Activated naive CD8-positive, alpha-beta T cell treated with anti-CD3 and anti-CD28 coated beads, Interleukin-2, amount 10 ng/mL, durations not matched to agents 7 days and 5 days (primary cell): Measurements from ENCODE around the gene SLC38A8. TPM values are rescaled to one million over a fixed set of nuclear protein-coding genes. Genes with fewer than 3 reads are reported as not detected.

Source experiments
- ATAC-seq: fragments of 150-1000 bp; cut with Tn5 transposase; one replicate; pipeline ENCODE4 v1.10.0; 2021; ENCODE audit warnings: low read depth, moderate library complexity
- POLR2A ChIA-PET: fragments of 350-600 bp; sonication (Branson Sonifier 250); formaldehyde crosslinking; loops from one replicate; lab custom pipeline; 2021; ENCODE audit warnings: antibody characterized with exemption; lab: Charles Lee
- DNase-seq: peaks from one replicate; pipeline ENCODE4 v3.0.0; 2021
- H3K27ac Mint-ChIP-seq: one replicate; pipeline ENCODE4 v1.8.0; 2022; ENCODE audit warnings: mild to moderate bottlenecking, mixed read lengths
- H3K27me3 Mint-ChIP-seq: one replicate; pipeline ENCODE4 v1.8.0; 2022; ENCODE audit warnings: mild to moderate bottlenecking, moderate library complexity, mixed read lengths
- H3K36me3 Mint-ChIP-seq: one replicate; pipeline ENCODE4 v1.8.0; 2021; ENCODE audit warnings: mild to moderate bottlenecking, mixed read lengths
- H3K4me1 Mint-ChIP-seq: one replicate; pipeline ENCODE4 v1.8.0; 2021; ENCODE audit warnings: mixed read lengths
- H3K4me3 Mint-ChIP-seq: one replicate; pipeline ENCODE4 v1.8.0; 2022; ENCODE audit warnings: mild to moderate bottlenecking, moderate library complexity, mixed read lengths
- H3K9me3 Mint-ChIP-seq: one replicate; pipeline ENCODE4 v1.8.0; 2021; ENCODE audit warnings: mixed read lengths
- total RNA-seq, 2 experiments: library from RNA; stranded (reverse); gene quantifications; one replicate each; pipeline ENCODE4 v1.2.3, GENCODE V29; 2021

SLC38A8 gene
- total RNA-seq, 2 experiments from 2014 or later, result not detected

DNA sequence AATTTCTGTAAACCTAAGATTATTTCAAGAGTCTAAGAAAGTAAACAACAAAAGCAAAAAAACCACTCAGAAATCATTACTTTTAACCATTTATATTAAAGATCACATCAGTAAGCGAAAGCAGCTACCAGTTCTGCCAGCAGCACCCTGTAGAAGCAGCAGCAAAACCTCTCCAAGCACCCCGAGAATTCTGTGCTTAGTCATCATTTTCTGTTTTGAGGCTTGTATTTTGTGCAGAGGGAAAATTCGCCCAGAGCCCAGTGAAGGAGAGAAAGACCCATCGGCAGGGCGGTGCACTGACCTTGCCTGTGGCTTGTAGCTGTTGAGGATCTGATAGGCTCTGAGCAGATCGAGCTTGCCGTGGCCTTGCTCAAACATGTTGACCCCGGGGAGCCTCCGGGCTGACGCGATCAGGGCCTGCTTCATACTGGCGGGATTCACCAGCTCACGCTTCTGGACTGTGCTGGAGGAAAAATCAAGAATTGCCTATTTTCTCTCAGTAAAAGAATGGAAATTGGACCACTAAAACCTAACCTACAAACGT lies 38.9 kb upstream of the SLC38A8 start:
- peaks cover 15% of the 10 kb centered on the region for H3K4me1 Mint-ChIP-seq
- no peaks in the 10 kb centered on the region for H3K27me3 Mint-ChIP-seq
- POLR2A ChIA-PET, result no interaction called here
- ATAC-seq (no peak), DNase-seq (no peak)
- H3K27ac Mint-ChIP-seq, result no peak overlapping the region
- no peaks in the 10 kb centered on the region for H3K9me3 Mint-ChIP-seq
- peaks cover 11% of the 10 kb centered on the region for H3K36me3 Mint-ChIP-seq
- no peak overlapping the region for H3K4me3 Mint-ChIP-seq

DNA sequence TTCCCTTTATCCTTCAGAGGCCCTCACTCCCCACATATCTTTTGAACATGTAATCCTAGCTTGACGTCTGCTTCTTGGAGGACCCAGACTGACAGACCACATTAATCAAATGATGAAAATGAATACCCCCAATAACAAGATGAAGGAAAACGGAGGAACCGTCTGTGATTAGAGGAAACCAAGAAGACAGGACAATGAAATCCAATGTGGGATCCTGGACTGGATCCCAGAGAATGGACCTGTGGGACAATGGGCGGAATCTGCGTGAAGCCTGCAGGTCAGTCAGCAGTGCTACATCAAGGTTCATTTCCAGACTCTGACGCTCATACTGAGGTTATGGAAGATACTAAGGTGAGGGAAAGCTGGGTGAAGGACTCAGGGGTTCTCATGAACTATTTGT lies 38.2 kb upstream of the SLC38A8 start:
- peaks cover 9% of the 10 kb centered on the region for H3K4me1 Mint-ChIP-seq
- no peak overlapping the region for H3K27ac Mint-ChIP-seq
- peaks cover 5% of the 10 kb centered on the region for H3K36me3 Mint-ChIP-seq
- H3K4me3 Mint-ChIP-seq, result no peak overlapping the region
- no peaks in the 10 kb centered on the region for H3K27me3 Mint-ChIP-seq
- H3K9me3 Mint-ChIP-seq, result no peaks in the 10 kb centered on the region
- DNase-seq (no peak), ATAC-seq (no peak)
- POLR2A ChIA-PET, result no interaction called here

DNA sequence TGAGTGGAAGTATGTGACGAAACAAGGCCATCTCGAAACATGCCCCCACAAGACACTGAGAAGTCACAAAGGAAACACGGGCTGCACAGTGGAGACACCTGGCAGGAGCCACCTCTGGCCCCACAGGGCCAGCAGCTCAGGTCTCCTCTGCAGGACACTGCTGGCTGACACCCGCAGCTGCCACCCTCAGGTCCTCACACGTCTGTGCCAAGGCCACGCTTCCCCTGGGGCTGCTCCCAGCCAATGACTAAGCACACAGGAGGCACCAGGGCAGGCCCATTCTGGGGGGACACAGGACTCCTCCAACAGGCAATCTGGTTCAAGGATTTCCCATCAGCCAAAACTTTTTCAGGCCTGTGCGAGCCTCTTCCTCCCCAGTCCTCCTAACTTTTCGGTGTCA lies 37.8 kb upstream of the SLC38A8 start:
- ATAC-seq (no peak), DNase-seq (no peak)
- Mint-ChIP-seq H3K36me3 (peaks cover 6% of the 10 kb centered on the region), H3K27ac (no peak overlapping the region), H3K4me1 (peaks cover 7% of the 10 kb centered on the region), H3K9me3 (no peaks in the 10 kb centered on the region), H3K27me3 (no peaks in the 10 kb centered on the region), H3K4me3 (no peak overlapping the region)
- POLR2A ChIA-PET, result no interaction called here

DNA sequence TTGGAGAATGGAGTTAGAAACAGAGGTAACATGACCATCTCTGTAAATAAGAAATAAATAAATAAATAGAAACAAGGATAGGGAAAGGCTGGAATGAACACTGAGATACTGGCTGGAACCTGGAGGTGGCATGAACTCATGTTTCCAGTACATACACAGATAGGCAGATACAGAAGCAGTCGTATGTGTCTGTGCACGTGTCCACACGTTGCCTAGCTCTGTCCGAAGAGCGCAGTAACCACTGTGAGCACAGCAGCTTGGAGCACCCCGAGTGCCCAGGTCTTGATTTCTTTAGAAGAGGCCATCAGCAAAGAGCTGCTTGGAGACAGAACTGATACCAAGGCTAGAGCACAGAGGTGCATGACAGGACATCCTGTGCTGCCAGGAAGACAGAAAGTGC lies 37.1 kb upstream of the SLC38A8 start:
- Mint-ChIP-seq H3K27me3 (no peaks in the 10 kb centered on the region), H3K4me1 (peaks cover 1% of the 10 kb centered on the region), H3K27ac (no peak overlapping the region), H3K9me3 (no peaks in the 10 kb centered on the region), H3K36me3 (peaks cover 6% of the 10 kb centered on the region), H3K4me3 (no peak overlapping the region)
- DNase-seq (no peak), ATAC-seq (no peak)
- POLR2A ChIA-PET, result no interaction called here

GRCh38 chr16:84075376-84075775 lies 32.8 kb upstream of the SLC38A8 start:
- DNase-seq (no peak), ATAC-seq (no peak)
- H3K4me3 Mint-ChIP-seq, result no peak overlapping the region
- no peaks in the 10 kb centered on the region for H3K9me3 Mint-ChIP-seq
- POLR2A ChIA-PET, result no interaction called here
- H3K27me3 Mint-ChIP-seq, result no peaks in the 10 kb centered on the region
- no peak overlapping the region for H3K27ac Mint-ChIP-seq
- peaks cover 11% of the 10 kb centered on the region for H3K36me3 Mint-ChIP-seq
- H3K4me1 Mint-ChIP-seq, result peaks cover 1% of the 10 kb centered on the region

- no peak for DNase-seq
- POLR2A ChIA-PET, result interaction anchor here (1.6 kb wide), 1 partner anchor 43 kb away, joined by 4 read pairs; no protein-coding TSS in a partner anchor
- Mint-ChIP-seq H3K4me3 (no peak overlapping the region), H3K27ac (no peak overlapping the region), H3K4me1 (peaks cover 1% of the 10 kb centered on the region), H3K27me3 (no peaks in the 10 kb centered on the region), H3K9me3 (no peaks in the 10 kb centered on the region), H3K36me3 (peaks cover 11% of the 10 kb centered on the region)
- no peak for ATAC-seq
Measured at GRCh38 chr16:84074721-84075120, 32.1 kb upstream of the SLC38A8 start.

DNA sequence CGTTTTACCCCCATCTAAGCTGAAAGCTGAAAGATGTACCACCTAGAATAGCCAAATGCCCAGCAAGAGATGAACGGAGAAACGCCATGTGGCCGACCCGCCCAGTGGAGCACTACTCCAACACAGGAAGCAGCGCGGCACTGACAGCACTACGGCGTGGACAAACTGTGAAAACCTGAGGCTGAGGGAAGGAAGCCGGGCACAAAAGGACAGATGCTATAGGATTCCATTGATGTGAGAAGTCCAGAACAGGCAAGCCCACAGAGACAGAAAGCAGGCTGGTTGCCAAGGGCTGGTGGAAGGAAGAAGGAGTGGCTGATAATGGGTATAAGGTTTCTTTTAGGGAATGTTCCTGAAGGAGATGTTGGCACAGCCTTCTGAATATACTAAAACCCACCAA lies 29.4 kb upstream of the SLC38A8 start:
- Mint-ChIP-seq H3K9me3 (no peaks in the 10 kb centered on the region), H3K27me3 (no peaks in the 10 kb centered on the region), H3K27ac (no peak overlapping the region), H3K36me3 (peaks cover 15% of the 10 kb centered on the region), H3K4me3 (no peak overlapping the region), H3K4me1 (peaks cover 3% of the 10 kb centered on the region)
- ATAC-seq (no peak), DNase-seq (no peak)
- POLR2A ChIA-PET, result no interaction called here

GRCh38 chr16:84071121-84071520 lies 28.5 kb upstream of the SLC38A8 start:
- Mint-ChIP-seq H3K9me3 (no peaks in the 10 kb centered on the region), H3K4me1 (peaks cover 3% of the 10 kb centered on the region), H3K27me3 (no peaks in the 10 kb centered on the region), H3K27ac (no peak overlapping the region), H3K36me3 (peaks cover 15% of the 10 kb centered on the region), H3K4me3 (no peak overlapping the region)
- ATAC-seq (no peak), DNase-seq (no peak)
- POLR2A ChIA-PET, result no interaction called here

DNA sequence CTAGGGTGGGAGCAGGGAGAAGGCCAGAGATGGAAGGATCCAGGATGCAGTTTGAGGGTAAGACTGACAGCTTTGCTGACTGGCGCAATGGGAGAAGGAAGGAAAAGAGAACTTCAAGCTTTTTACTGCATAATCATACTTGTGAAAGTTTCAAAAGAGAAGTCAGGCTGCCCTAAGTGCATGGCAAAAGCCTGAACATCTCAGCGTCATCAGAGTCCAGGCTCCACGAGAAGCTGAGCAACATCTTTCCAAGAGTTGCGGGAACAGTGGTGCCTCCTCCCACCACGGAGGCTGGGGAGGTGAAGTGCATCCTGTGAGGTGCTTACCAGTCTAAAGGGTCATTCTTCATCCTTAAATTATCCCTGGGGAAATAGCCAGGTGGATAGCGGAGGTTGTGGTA lies 26.9 kb upstream of the SLC38A8 start:
- H3K27me3 Mint-ChIP-seq, result no peaks in the 10 kb centered on the region
- POLR2A ChIA-PET, result no interaction called here
- H3K4me3 Mint-ChIP-seq, result no peak overlapping the region
- H3K27ac Mint-ChIP-seq, result no peak overlapping the region
- no peaks in the 10 kb centered on the region for H3K9me3 Mint-ChIP-seq
- DNase-seq (no peak), ATAC-seq (no peak)
- peaks cover 3% of the 10 kb centered on the region for H3K4me1 Mint-ChIP-seq
- H3K36me3 Mint-ChIP-seq, result peaks cover 14% of the 10 kb centered on the region

GRCh38 chr16:84068783-84069462 lies 26.3 kb upstream of the SLC38A8 start:
- H3K9me3 Mint-ChIP-seq, result no peaks in the 10 kb centered on the region
- H3K27me3 Mint-ChIP-seq, result no peaks in the 10 kb centered on the region
- POLR2A ChIA-PET, result no interaction called here
- H3K4me1 Mint-ChIP-seq, result peaks cover 3% of the 10 kb centered on the region
- no peak for ATAC-seq
- no peak overlapping the region for H3K27ac Mint-ChIP-seq
- DNase-seq, result no peak
- no peak overlapping the region for H3K4me3 Mint-ChIP-seq
- peaks cover 14% of the 10 kb centered on the region for H3K36me3 Mint-ChIP-seq

- Mint-ChIP-seq H3K4me1 (peaks cover 3% of the 10 kb centered on the region), H3K9me3 (no peaks in the 10 kb centered on the region), H3K27ac (no peak overlapping the region), H3K27me3 (no peaks in the 10 kb centered on the region), H3K36me3 (peaks cover 14% of the 10 kb centered on the region), H3K4me3 (no peak overlapping the region)
- POLR2A ChIA-PET, result no interaction called here
- DNase-seq (no peak), ATAC-seq (no peak)
Measured at GRCh38 chr16:84068041-84068440, 25.4 kb upstream of the SLC38A8 start.

DNA sequence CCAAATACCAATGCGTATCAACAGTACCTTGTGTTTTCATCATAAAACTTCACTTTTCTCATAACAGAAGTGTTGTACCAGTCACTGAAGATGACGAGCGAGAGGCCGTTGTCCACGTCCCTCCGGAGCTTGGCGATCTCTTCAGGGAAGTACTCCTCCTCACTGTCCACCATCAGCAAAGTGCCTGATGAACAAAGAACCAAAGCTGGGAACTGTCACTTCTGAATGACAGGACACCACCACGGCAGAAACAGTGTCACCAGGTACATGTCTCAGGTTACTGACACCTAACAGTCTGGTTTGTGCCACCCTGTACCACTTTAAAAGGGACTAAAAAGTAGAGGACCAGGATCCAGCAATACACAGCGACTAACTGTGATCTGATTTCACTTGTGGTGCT lies 25.0 kb upstream of the SLC38A8 start:
- DNase-seq (no peak), ATAC-seq (no peak)
- H3K4me1 Mint-ChIP-seq, result peaks cover 5% of the 10 kb centered on the region
- no peak overlapping the region for H3K27ac Mint-ChIP-seq
- H3K9me3 Mint-ChIP-seq, result no peaks in the 10 kb centered on the region
- POLR2A ChIA-PET, result no interaction called here
- H3K36me3 Mint-ChIP-seq, result peaks cover 15% of the 10 kb centered on the region
- no peaks in the 10 kb centered on the region for H3K27me3 Mint-ChIP-seq
- H3K4me3 Mint-ChIP-seq, result no peak overlapping the region

DNA sequence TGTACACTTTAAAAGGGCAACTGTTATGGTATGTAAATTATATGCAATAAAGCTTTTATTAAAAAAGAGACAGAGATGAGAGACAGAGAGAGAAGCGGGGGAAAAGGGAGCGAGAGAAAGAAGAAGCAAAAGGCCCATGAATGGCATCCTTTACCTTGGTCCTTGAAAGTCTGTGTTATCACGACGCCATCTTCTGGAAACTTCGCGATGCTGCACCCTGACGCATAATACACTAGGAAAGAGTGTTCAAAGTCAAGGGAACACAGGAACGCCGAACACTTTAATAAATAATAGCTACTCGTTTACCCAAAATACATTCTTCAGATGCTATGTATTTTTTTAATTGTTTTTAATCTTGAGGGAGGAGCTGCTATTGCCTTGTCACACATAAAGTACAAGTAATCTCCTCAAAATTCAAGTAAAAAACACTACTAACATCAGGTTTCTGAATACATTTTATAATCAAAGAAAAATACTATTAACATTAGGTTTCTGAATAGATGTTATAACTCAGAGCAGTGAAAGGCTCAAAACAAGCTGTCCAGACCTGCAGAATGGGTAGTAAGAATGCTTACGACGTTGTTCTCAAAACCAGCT lies 23.0 kb upstream of the SLC38A8 start:
- Mint-ChIP-seq H3K27ac (no peak overlapping the region), H3K27me3 (no peaks in the 10 kb centered on the region), H3K4me3 (no peak overlapping the region), H3K4me1 (peaks cover 6% of the 10 kb centered on the region), H3K9me3 (no peaks in the 10 kb centered on the region), H3K36me3 (peaks cover 9% of the 10 kb centered on the region)
- ATAC-seq, result no peak
- POLR2A ChIA-PET, result no interaction called here
- DNase-seq, result no peak

- POLR2A ChIA-PET, result no interaction called here
- H3K4me1 Mint-ChIP-seq, result peaks cover 6% of the 10 kb centered on the region
- ATAC-seq (no peak), DNase-seq (no peak)
- no peak overlapping the region for H3K27ac Mint-ChIP-seq
- H3K36me3 Mint-ChIP-seq, result peaks cover 5% of the 10 kb centered on the region
- no peak overlapping the region for H3K4me3 Mint-ChIP-seq
- H3K9me3 Mint-ChIP-seq, result no peaks in the 10 kb centered on the region
- H3K27me3 Mint-ChIP-seq, result no peaks in the 10 kb centered on the region
Measured at GRCh38 chr16:84063980-84064379, 21.4 kb upstream of the SLC38A8 start.
